ENCODE measurements around the gene ASXL1. TPM values are rescaled to one million over a fixed set of nuclear protein-coding genes. Genes with fewer than 3 reads are reported as not detected.

ASXL1 gene
- total RNA-seq, 1 experiment from 2014 or later, result 22.6 TPM

- no peak for DNase-seq (ENCODE audit: low read depth, low spot score)
- in situ Hi-C loops (cut with HindIII; ENCODE audit: low pct_unique_long_range_greater_than_20kb, low sequenced_read_pairs), result no loop called here
Measured at GRCh38 chr20:32476684-32477593, 118.8 kb downstream of the ASXL1 start.

DNA sequence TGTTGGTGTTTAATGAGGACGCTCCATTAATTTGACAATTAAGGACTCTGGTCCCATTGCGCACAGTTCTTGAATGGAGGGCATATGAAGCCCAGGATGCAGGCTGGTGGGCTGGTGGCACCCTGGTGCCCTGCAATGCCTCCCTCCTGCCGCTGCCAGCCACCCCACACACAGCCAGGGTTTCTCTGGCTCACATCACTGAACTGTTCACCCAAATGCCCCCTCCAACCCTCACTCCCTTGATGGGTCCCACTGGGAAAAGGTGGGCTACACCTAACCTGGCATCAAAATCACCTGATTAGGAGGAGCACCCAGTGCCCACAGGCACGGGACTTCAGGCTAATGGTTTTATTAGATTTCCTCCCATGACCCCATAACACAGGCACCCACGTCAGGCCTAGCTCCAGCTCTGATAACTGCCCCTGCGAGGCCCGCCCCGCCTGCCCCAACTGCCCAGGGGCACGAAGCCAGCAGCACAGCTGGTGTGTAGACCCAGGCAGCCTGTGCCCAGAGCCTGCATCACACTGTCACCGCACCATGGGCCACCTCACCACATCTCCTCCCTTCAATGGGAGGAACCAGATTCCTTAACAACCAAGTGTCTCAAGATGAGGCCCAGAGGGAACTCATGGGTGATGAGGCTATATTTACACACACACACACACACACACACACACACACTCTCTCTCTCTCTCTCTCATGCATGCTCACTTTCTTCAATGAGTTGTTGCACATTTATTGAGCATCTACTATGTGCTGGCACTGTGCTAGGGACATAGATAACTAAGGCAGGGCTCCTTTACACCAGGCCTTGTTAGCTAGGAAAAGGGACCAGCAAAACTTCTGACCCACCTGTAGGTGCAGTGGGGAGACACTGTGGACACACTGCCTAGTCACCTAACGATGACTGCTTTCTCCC, 119.7 kb downstream of the ASXL1 start:
- in situ Hi-C loops (cut with HindIII; ENCODE audit: low pct_unique_long_range_greater_than_20kb, low sequenced_read_pairs), result no loop called here
- DNase-seq (ENCODE audit: low read depth, low spot score), result no peak

DNA sequence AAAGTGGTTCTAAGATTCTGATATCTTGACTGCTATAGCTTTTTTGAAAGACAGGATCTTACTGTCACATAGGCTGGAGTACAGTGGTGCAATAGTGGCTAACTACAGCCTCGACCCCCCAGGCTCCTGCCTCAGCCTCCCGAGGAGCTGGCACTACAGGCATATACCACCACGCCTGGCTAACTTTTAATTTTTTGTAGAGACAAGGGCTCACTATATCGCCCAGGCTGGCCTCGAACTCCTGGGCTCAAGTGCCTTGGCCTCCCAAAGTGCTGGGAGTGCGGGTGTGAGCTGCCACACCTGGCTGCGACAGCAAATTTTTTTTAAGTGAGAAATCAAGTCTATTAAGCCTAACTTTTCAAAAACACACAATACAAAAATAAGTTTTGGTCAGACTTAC, 120.4 kb downstream of the ASXL1 start:
- in situ Hi-C loops (cut with HindIII; ENCODE audit: low pct_unique_long_range_greater_than_20kb, low sequenced_read_pairs), result no loop called here
- DNase-seq (ENCODE audit: low read depth, low spot score), result no peak

- no peak for DNase-seq (ENCODE audit: low read depth, low spot score)
Measured at GRCh38 chr20:32479012-32479411, 120.9 kb downstream of the ASXL1 start.

GRCh38 chr20:32479697-32480171, 121.6 kb downstream of the ASXL1 start:
- in situ Hi-C loops (cut with HindIII; ENCODE audit: low pct_unique_long_range_greater_than_20kb, low sequenced_read_pairs), result no loop called here
- no peak for DNase-seq (ENCODE audit: low read depth, low spot score)

More at GRCh38 chr20:32479012-32479411, 120.9 kb downstream of the ASXL1 start:
- in situ Hi-C loops (cut with HindIII; ENCODE audit: low pct_unique_long_range_greater_than_20kb, low sequenced_read_pairs), result no loop called here

DNA sequence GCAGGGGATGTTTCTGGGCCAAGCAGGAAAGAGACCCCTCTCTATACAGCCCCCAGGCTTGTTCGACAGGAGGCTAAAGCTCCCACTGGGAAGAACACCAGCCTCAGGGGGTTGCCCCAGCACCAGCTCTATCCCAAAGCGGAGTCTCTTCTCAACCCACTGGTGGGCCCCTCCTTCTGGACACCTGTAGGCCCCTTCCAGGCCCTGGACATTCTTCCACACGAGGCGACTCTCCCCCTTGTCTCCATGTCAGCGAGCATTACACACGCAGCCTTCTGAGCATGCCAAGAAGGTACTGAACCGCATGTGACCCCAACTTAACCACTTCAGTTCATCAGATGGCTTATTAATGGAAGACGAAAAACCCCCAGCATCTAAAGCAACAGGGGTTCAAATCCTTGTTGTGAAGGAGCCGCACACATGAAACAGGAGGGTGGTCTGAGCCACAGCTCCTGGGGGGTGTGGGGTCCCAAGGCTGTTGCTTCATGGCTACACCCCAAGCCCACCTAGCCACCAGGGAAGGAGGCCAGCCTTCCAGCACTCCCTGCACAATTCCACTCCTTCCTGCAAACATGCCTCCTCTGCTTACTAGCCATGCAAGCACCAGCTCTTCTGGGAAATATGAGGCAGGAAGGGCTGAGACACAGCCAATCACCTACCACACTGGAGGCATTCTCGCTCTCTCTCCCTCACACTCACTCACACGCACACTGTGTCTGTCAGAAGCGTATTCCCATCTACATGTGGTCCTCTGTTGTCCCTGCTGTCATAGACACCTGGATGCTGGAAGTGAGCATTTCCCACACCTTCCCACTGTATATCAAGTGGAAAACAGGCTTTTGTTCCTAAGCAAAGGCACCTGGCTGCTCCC, 122.5 kb downstream of the ASXL1 start:
- in situ Hi-C loops (cut with HindIII; ENCODE audit: low pct_unique_long_range_greater_than_20kb, low sequenced_read_pairs), result no loop called here
- no peak for DNase-seq (ENCODE audit: low read depth, low spot score)

DNA sequence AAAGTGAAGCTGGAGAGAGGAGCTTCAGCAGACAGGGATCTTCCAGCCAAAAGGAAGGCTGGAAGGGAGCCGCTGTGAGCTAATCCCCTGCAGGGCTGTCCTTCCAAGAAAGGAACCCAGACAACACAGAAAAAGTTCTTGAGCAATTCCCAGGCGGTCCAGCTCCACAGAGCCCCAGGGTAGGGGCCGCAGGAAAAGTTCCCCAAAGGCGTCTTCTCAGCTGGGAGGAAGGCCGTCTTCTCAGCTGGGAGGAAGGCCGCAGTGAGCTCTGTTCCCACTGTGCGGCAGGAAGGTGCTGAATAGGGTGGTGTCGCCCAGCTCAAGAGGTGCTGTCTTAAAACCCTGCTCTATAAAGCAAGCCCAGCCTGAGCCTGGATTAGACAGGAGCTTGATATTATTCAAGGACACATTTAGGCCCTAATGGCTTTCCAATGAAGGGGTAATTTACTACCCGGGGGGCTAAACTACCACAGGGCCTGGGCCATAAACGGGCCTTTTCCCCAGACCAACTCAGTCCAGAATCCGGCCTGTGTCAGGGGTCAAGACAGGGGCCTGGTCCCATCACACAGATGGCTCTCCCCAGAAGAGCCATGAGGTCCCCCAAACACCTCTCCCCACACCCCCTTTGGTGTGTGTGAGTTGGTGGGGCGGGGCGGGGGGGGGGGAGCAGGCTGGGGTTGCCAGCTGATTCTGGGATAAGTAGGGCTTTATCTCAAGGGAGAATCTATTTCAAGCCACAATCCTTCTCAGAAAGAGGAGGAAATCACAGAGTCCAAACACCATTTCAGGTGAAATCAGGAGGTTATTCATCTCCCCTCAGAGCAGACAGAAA, 123.4 kb downstream of the ASXL1 start:
- in situ Hi-C loops (cut with HindIII; ENCODE audit: low pct_unique_long_range_greater_than_20kb, low sequenced_read_pairs), result no loop called here

DNA sequence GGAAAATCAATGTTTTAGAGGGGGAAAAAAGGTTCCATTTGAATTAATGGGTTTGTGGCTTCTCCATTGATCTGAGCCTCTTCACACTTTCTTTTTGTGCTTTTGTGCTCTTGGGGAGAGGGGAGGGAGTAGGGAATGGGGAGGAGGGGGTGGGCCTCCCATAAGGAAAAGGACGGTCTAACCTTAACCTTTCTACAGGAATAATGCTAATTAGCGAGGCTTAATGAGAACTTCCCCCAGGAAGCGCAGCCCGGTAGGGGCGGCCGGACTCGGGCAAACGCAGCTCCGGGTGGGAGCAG, 124.0 kb downstream of the ASXL1 start:
- in situ Hi-C loops (cut with HindIII; ENCODE audit: low pct_unique_long_range_greater_than_20kb, low sequenced_read_pairs), result no loop called here
- no peak for DNase-seq (ENCODE audit: low read depth, low spot score)

More for the DNA sequence above, 123.4 kb downstream of the ASXL1 start:
- DNase-seq (ENCODE audit: low read depth, low spot score), result no peak

GRCh38 chr20:32482442-32483261, 124.5 kb downstream of the ASXL1 start:
- in situ Hi-C loops (cut with HindIII; ENCODE audit: low pct_unique_long_range_greater_than_20kb, low sequenced_read_pairs), result no loop called here
- DNase-seq (ENCODE audit: low read depth, low spot score), result no peak

- in situ Hi-C loops (cut with HindIII; ENCODE audit: low pct_unique_long_range_greater_than_20kb, low sequenced_read_pairs), result no loop called here
- DNase-seq (ENCODE audit: low read depth, low spot score), result peak; percentile 62
Measured at GRCh38 chr20:32483351-32484224, 125.5 kb downstream of the ASXL1 start.

DNA sequence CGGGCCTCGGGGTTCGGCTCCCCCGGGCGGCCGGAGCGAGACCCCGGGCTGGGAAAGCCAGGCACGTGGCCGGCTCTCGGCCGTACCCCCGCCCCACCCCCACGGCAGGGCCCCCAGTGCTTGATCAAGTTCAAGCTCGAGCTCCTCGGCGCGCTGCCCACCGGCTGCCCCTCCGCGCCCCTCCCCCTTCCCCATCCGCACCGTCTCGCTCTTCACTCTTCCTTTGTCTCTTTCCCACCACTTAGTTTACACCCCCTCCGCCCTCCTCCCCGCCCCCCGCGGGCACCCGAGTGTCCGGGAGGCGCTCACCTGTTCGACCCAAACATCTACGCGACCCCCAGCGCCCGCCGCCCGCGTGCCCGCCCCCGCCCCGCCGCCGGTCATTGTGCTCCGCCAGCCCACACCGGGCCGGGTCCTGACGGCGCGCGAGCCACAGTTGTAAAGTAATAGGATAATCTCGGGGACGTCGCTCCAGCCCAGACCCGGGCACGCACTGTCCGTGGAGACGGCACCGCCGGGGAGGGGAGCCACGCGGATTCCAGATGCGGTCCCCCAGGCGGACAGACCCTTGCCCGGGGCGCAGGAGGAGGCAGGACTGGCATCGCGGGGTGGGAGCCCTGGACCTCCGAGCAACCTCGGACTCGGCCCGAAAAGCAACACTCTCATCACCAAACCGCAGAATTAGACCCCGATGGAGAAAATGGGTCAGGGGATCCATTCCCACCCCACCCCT, 126.3 kb downstream of the ASXL1 start:
- in situ Hi-C loops (cut with HindIII; ENCODE audit: low pct_unique_long_range_greater_than_20kb, low sequenced_read_pairs), result no loop called here
- peak; percentile 20 for DNase-seq (ENCODE audit: low read depth, low spot score)

GRCh38 chr20:32484958-32485769, 127.0 kb downstream of the ASXL1 start:
- DNase-seq (ENCODE audit: low read depth, low spot score), result peak; percentile 94
- in situ Hi-C loops (cut with HindIII; ENCODE audit: low pct_unique_long_range_greater_than_20kb, low sequenced_read_pairs), result no loop called here

GRCh38 chr20:32485770-32486478, 127.8 kb downstream of the ASXL1 start:
- in situ Hi-C loops (cut with HindIII; ENCODE audit: low pct_unique_long_range_greater_than_20kb, low sequenced_read_pairs), result no loop called here

More at GRCh38 chr20:32485770-32486478, 127.8 kb downstream of the ASXL1 start:
- DNase-seq (ENCODE audit: low read depth, low spot score), result no peak

All from SK-MEL-5 (cell line).